Measurements from ENCODE around the gene FLNA. TPM values are rescaled to one million over a fixed set of nuclear protein-coding genes. Genes with fewer than 3 reads are reported as not detected.
A peak's percentile ranks its signal among the peaks of the same experiment; 100 is the strongest.
"Not testable (repeated sequence)": the region's sequence is repeated elsewhere in the genome, so short reads cannot be mapped to it uniquely, and the experiment has no call there.

Gene FLNA
- total and polyA plus RNA-seq, 9 of the 15 experiments (the other 6 are each of a cell fraction or from before 2014, with no cell fraction given), result 6.2 to 735 (median 135) TPM

- BruUV-seq (replicated peaks); H3K4me3 ChIP-seq; H3K9me3 ChIP-seq (replicated peaks; ENCODE audit: control insufficient read depth, insufficient read depth, low read depth, low read length); DNase-seq (ENCODE audit: extremely low read depth in 1 of 4, low spot score in 3 of 4); H3K4me2 ChIP-seq (ENCODE audit: insufficient read depth, low read length); H4K20me1 ChIP-seq (replicated peaks; ENCODE audit: control insufficient read depth, insufficient read depth, low read length); H3K9ac ChIP-seq (ENCODE audit: insufficient read depth in 1 of 2, low read depth in 2 of 2, low read length in 2 of 2); H3K79me2 ChIP-seq (ENCODE audit: control insufficient read depth, insufficient read depth, low read length); H3K27me3 ChIP-seq (ENCODE audit: control insufficient read depth in 2 of 2, insufficient read depth in 2 of 2, low read length in 2 of 2); CTCF ChIA-PET (ENCODE audit: low intra/inter-chr PET ratio); FAIRE-seq; H3K27ac ChIP-seq (ENCODE audit: extremely low read depth, low read depth, low read length); POLR2A ChIA-PET; H3K36me3 ChIP-seq (ENCODE audit: control insufficient read depth, insufficient read depth, low read length); H3K9me1 ChIP-seq (ENCODE audit: control insufficient read depth, insufficient read depth, low read length); intact Hi-C loops (cut with micrococcal nuclease); in situ Hi-C loops (cut with MboI); H2AFZ ChIP-seq (ENCODE audit: low read depth, low read length): not testable (repeated sequence)
- peaks cover 5 to 13% of the 10 kb centered on the region in 2 experiments for H3K4me1 ChIP-seq (replicated peaks in 1 of 2; ENCODE audit: control insufficient read depth in 2 of 2, insufficient read depth in 2 of 2, low read length in 2 of 2)
- peak; percentile 63 for ATAC-seq
- no CpG with 5 or more reads among the region's 20 CpGs for WGBS (ENCODE audit: insufficient coverage, low coverage, missing lambda C conversion rate)
Measured at GRCh38 chrX:154388094-154388493, 13.7 kb upstream of the FLNA start.

- Histone ChIP-seq H2AFZ (ENCODE audit: low read depth, low read length) (no peak overlapping the region), H3K4me1 (replicated peaks in 1 of 2; ENCODE audit: control insufficient read depth in 2 of 2, insufficient read depth in 2 of 2, low read length in 2 of 2) (peaks cover 13 to 36% of the 10 kb centered on the region in 2 experiments), H3K79me2 (ENCODE audit: control insufficient read depth, insufficient read depth, low read length) (peaks cover 19% of the 10 kb centered on the region), H3K4me2 (ENCODE audit: insufficient read depth, low read length) (peak overlapping the region; percentile 24; the same call in 1 of the 2 replicates), H3K4me3 (no peak overlapping the region), H3K36me3 (ENCODE audit: control insufficient read depth, insufficient read depth, low read length) (peaks cover 19% of the 10 kb centered on the region; the same call in 2 of the 3 replicates), H3K27ac (ENCODE audit: extremely low read depth, low read depth, low read length) (peak overlapping the region; percentile 36; the same call in 1 of the 3 replicates), H4K20me1 (replicated peaks; ENCODE audit: control insufficient read depth, insufficient read depth, low read length) (no peaks in the 10 kb centered on the region), H3K9me3 (replicated peaks; ENCODE audit: control insufficient read depth, insufficient read depth, low read depth, low read length) (no peaks in the 10 kb centered on the region), H3K9ac (ENCODE audit: insufficient read depth in 1 of 2, low read depth in 2 of 2, low read length in 2 of 2) (peak overlapping the region in 1 of 2 experiments; percentile 87; a peak in 2 of 4 replicates), H3K9me1 (ENCODE audit: control insufficient read depth, insufficient read depth, low read length) (no peaks in the 10 kb centered on the region), H3K27me3 (ENCODE audit: control insufficient read depth in 2 of 2, insufficient read depth in 2 of 2, low read length in 2 of 2) (no peaks in the 10 kb centered on the region)
- WGBS (ENCODE audit: insufficient coverage, low coverage, missing lambda C conversion rate), result 60% methylated on average over 6 of the region's 8 CpGs
- CTCF ChIA-PET (ENCODE audit: low intra/inter-chr PET ratio), result interaction anchor here (1.1 to 2.1 kb wide), 2 partner anchors 12 to 151 kb away, joined by 4 to 19 read pairs; no protein-coding TSS in a partner anchor
- FAIRE-seq, result no peak
- intact Hi-C loops (cut with micrococcal nuclease), result no loop called here
- DNase-seq (ENCODE audit: extremely low read depth in 1 of 4, low spot score in 3 of 4), result peak in 1 of 4 experiments; percentile 45
- no TSS peak for BruUV-seq (replicated peaks)
- no peak for ATAC-seq
- in situ Hi-C loops (cut with MboI), result no loop called here
- POLR2A ChIA-PET, result interaction anchor here (0.6 to 1.8 kb wide), 5 partner anchors 11 to 161 kb away, joined by 3 to 7 read pairs (median 6); partner anchors contain the start of gene RPL10
- TF ChIP-seq TAF1 (IDR thresholded peaks at IDR 0.05; ENCODE audit: control insufficient read depth, extremely low read depth, insufficient read depth, low read length, severe bottlenecking) (no peak), MAFF (IDR thresholded peaks at IDR 0.05; ENCODE audit: low read length) (no peak), ZNF134 (CRISPR knock-in tag; conservative IDR thresholded peaks at IDR 0.05) (no peak), GATAD2A (IDR thresholded peaks at IDR 0.05) (no peak), RAD21 (CRISPR knock-in tag; conservative IDR thresholded peaks at IDR 0.05 in 1 of 2, IDR thresholded peaks at IDR 0.05 in 1 of 2) (peak in 1 of 2 experiments; percentile 32; a peak in 2 of 4 replicates), MEF2D (tag; conservative IDR thresholded peaks at IDR 0.05; ENCODE audit: low read depth) (no peak), CTCFL (IDR thresholded peaks at IDR 0.05; ENCODE audit: borderline replicate concordance, insufficient read depth, low read depth, low read length, poor library complexity, severe bottlenecking) (no peak), PHB2 (IDR thresholded peaks at IDR 0.05; ENCODE audit: low read depth) (no peak), CTCF (IDR thresholded peaks at IDR 0.05 in 2 of 3, conservative IDR thresholded peaks at IDR 0.05 in 1 of 3; ENCODE audit: insufficient read depth in 2 of 3, low read depth in 1 of 3, low read length in 3 of 3) (peak; percentile 52 to 57 (median 55); a peak in 5 of 6 replicates), SOX6 (IDR thresholded peaks at IDR 0.05) (no peak), TEAD2 (tag; IDR thresholded peaks at IDR 0.05) (no peak)
Measured at GRCh38 chrX:154384284-154384892, 10.0 kb upstream of the FLNA start.
